Activated CD8-positive, alpha-beta memory T cell treated with anti-CD3 and anti-CD28 coated beads for 24 hours (primary cell): ENCODE measurements around the gene ACMSD.

Experiments used
- DNase-seq: peaks from one replicate; pipeline ENCODE4 v3.0.0-alpha.2; 2020

Gene ACMSD

GRCh38 chr2:134910763-134911399 lies 72.5 kb downstream of the ACMSD start:
- DNase-seq, result no peak

GRCh38 chr2:134911400-134911785 lies 73.0 kb downstream of the ACMSD start:
- no peak for DNase-seq

- DNase-seq, result no peak
Observed at GRCh38 chr2:134912361-134912760, 73.9 kb downstream of the ACMSD start.

- DNase-seq, result peak; percentile 62
Observed at GRCh38 chr2:134917360-134917865, 79.0 kb downstream of the ACMSD start.

- peak; percentile 92 for DNase-seq
Observed at GRCh38 chr2:134917888-134918525, 79.6 kb downstream of the ACMSD start.

- peak; percentile 100 for DNase-seq
Observed at GRCh38 chr2:134918526-134919340, 80.3 kb downstream of the ACMSD start, which contains the start of gene CCNT2. Gene CCNT2 (plus strand): TSS chr2:134918822. CDS start chr2:134918855, 33 bp downstream.

- DNase-seq, result no peak
Observed at GRCh38 chr2:134919341-134920210, 81.2 kb downstream of the ACMSD start.

- no peak for DNase-seq
Observed at GRCh38 chr2:134924912-134925311, 86.5 kb downstream of the ACMSD start.

GRCh38 chr2:134926231-134926931 lies 88.0 kb downstream of the ACMSD start:
- DNase-seq, result no peak

GRCh38 chr2:134927195-134927594 lies 88.8 kb downstream of the ACMSD start:
- no peak for DNase-seq

- DNase-seq, result no peak
Observed at GRCh38 chr2:134932864-134933526, 94.6 kb downstream of the ACMSD start.

GRCh38 chr2:134933732-134934131 lies 95.3 kb downstream of the ACMSD start:
- DNase-seq, result no peak

GRCh38 chr2:134934150-134934549 lies 95.7 kb downstream of the ACMSD start:
- DNase-seq, result no peak

GRCh38 chr2:134934641-134935040 lies 96.2 kb downstream of the ACMSD start:
- DNase-seq, result no peak

GRCh38 chr2:134936691-134937090 lies 98.3 kb downstream of the ACMSD start:
- no peak for DNase-seq

GRCh38 chr2:134943540-134943939 lies 105.1 kb downstream of the ACMSD start:
- no peak for DNase-seq

- DNase-seq, result no peak
Observed at GRCh38 chr2:134944975-134945374, 106.6 kb downstream of the ACMSD start.

GRCh38 chr2:134946073-134946472 lies 107.7 kb downstream of the ACMSD start:
- DNase-seq, result no peak

GRCh38 chr2:134949981-134950708 lies 111.7 kb downstream of the ACMSD start:
- no peak for DNase-seq

- no peak for DNase-seq
Observed at GRCh38 chr2:134950886-134951285, 112.5 kb downstream of the ACMSD start.
